Measurements from ENCODE around the gene QDPR. TPM values are rescaled to one million over a fixed set of nuclear protein-coding genes. Genes with fewer than 3 reads are reported as not detected.
A peak's percentile ranks its signal among the peaks of the same experiment; 100 is the strongest.
"Not testable (repeated sequence)": the region's sequence is repeated elsewhere in the genome, so short reads cannot be mapped to it uniquely, and the experiment has no call there.

Gene QDPR
- total RNA-seq, 1 experiment from 2014 or later, result 70.7 TPM

DNA sequence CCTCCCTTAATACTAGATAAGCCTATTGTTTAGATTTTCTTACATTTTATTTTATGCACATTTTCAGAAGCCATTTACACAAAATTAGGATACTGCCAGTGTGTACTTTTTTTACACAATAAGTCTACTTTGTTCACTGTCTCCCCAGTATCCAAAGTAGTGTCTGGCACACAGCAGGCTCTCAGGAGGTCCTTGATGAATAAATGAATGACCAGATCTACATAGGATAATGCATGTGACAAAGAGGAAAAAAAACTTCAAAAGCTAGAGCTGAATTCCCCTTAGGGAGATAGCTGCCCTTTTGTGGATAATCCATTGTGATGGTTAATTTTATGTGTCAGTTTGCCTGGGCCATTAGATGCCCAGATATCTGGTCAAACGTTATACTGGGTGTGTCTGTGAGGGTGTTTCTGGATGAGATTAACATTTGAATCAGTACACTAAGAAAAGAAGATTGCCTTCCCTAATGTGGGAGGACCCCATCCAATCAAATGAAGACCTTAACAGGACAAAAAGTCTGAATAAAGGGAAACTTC is 61.6 kb downstream of the QDPR start:
- DNase-seq (ENCODE audit: low spot score), result no peak
- in situ Hi-C loops (cut with HindIII; ENCODE audit: low sequenced_read_pairs), result no loop called here

DNA sequence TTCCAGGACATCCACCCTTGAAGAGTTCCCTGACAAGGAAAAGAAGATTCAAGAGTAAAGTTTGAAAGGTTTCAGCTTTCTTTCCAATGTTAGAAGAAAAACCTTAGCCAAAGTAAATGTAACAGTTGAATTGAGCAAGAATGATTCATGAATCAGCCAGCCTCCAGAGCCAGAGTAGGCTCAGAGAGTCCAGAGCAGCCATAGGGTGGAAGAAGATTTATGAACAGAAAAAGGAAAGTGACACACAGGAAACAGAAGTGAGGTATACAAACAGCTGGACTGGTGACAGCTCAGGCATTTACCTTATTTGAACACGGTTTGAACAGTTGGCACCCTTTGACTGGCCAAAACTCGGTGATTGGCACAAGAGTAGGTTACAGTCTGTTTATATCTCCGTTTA is 63.2 kb downstream of the QDPR start:
- no peak for DNase-seq (ENCODE audit: low spot score)
- in situ Hi-C loops (cut with HindIII; ENCODE audit: low sequenced_read_pairs), result no loop called here

GRCh38 chr4:17447675-17448298 is 64.1 kb downstream of the QDPR start:
- in situ Hi-C loops (cut with HindIII; ENCODE audit: low sequenced_read_pairs), result no loop called here
- peak; percentile 28 for DNase-seq (ENCODE audit: low spot score)

- DNase-seq (ENCODE audit: low spot score), result no peak
- in situ Hi-C loops (cut with HindIII; ENCODE audit: low sequenced_read_pairs), result no loop called here
These were observed 64.8 kb downstream of the QDPR start for GRCh38 chr4:17447056-17447455.

DNA sequence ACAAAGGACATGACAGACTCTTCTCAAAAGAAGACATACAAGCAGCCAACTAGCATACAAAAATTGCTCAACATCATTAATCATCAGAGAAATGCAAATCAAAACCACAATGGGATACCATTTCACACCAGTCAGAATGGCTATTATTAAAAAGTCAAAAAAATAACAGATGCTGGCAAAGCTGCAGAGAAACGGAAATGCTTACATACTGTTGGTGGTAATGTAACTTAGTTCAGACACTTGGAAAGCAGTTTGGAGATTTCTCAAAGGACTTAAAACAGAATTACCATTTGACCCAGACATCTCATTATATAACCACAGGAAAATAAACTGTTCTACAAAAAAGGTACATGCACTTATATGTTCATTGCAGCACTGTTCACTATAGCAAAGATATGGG is 69.4 kb downstream of the QDPR start:
- DNase-seq (ENCODE audit: low spot score); in situ Hi-C loops (cut with HindIII; ENCODE audit: low sequenced_read_pairs): not testable (repeated sequence)

DNA sequence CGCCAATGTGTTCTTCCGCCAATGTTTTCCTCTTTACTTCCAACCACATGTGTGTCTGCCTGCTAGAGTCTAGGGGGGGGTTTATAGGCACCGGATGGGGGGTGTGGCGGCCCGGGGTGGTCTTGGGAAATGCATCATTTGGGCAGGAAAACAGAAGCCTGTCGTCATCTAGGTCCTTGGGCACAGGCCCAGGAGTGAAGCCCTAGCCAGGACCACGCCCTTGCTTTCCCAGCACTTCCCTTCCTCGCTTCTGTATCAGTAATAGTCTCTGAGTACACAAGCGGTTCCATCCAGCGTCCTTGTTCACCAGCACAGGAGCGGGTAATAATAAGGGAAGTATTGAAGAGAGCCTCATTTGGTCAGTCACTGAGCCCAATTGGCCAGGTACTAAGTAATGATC is 74.5 kb downstream of the QDPR start:
- in situ Hi-C loops (cut with HindIII; ENCODE audit: low sequenced_read_pairs), result no loop called here
- no peak for DNase-seq (ENCODE audit: low spot score)

GRCh38 chr4:17436750-17437090 is 75.2 kb downstream of the QDPR start:
- in situ Hi-C loops (cut with HindIII; ENCODE audit: low sequenced_read_pairs), result no loop called here

More at GRCh38 chr4:17436750-17437090, 75.2 kb downstream of the QDPR start:
- no peak for DNase-seq (ENCODE audit: low spot score)

Other genes with a start within 250 kb of the QDPR start
- not detected in 2 replicates for gene CLRN2, start 3.1 kb upstream of the QDPR start, total RNA-seq (2014; rRNA removed; shearing (Covaris generic))
- 99.8 and 163 TPM in 2 replicates for gene LAP3, start 65.1 kb upstream of the QDPR start, total RNA-seq (2014; rRNA removed; shearing (Covaris generic))
- 46.3 and 48.4 TPM in 2 replicates for gene MED28, start 102.6 kb upstream of the QDPR start, total RNA-seq (2014; rRNA removed; shearing (Covaris generic))

All from G401 (cell line).